Activated naive CD4-positive, alpha-beta T cell treated with anti-CD3 and anti-CD28 coated beads for 36 hours (primary cell): ENCODE measurements around the gene ANO4. TPM values are rescaled to one million over a fixed set of nuclear protein-coding genes. Genes with fewer than 3 reads are reported as not detected.
"Not testable (repeated sequence)": the region's sequence is repeated elsewhere in the genome, so short reads cannot be mapped to it uniquely, and the experiment has no call there.

Experiments used
- CTCF ChIA-PET: fragments of 350-600 bp; sonication (Branson Sonifier 250); formaldehyde crosslinking; loops from one replicate; lab custom pipeline; 2021; ENCODE audit warnings: antibody characterized with exemption; lab: Charles Lee
- DNase-seq: peaks from one replicate; pipeline ENCODE4 v3.0.0-alpha.2; 2020
- H3K27ac Mint-ChIP-seq: one replicate; pipeline ENCODE4 v1.8.0; 2021; ENCODE audit warnings: mild to moderate bottlenecking, mixed read lengths
- H3K27me3 Mint-ChIP-seq: one replicate; pipeline ENCODE4 v1.8.0; 2021; ENCODE audit warnings: low read depth, mixed read lengths
- H3K36me3 Mint-ChIP-seq: one replicate; pipeline ENCODE4 v1.8.0; 2021; ENCODE audit warnings: low read depth, mixed read lengths
- H3K4me1 Mint-ChIP-seq: one replicate; pipeline ENCODE4 v1.8.0; 2021; ENCODE audit warnings: low read depth, mixed read lengths
- H3K4me3 Mint-ChIP-seq: one replicate; pipeline ENCODE4 v1.8.0; 2021; ENCODE audit warnings: mild to moderate bottlenecking, moderate library complexity, mixed read lengths
- H3K9me3 Mint-ChIP-seq: one replicate; pipeline ENCODE4 v1.8.0; 2021; ENCODE audit warnings: mixed read lengths
- intact Hi-C: fragments of 100-400 bp; cut with micrococcal nuclease; formaldehyde crosslinking; loops from one replicate; pipeline ENCODE4 v1.15.1; 2023
- total RNA-seq, 2 experiments: library from RNA; stranded (reverse); gene quantifications; one replicate each; pipeline ENCODE4 v1.2.3, GENCODE V29; 2021

The ANO4 gene
- total RNA-seq, 2 experiments from 2014 or later, result not detected

DNA sequence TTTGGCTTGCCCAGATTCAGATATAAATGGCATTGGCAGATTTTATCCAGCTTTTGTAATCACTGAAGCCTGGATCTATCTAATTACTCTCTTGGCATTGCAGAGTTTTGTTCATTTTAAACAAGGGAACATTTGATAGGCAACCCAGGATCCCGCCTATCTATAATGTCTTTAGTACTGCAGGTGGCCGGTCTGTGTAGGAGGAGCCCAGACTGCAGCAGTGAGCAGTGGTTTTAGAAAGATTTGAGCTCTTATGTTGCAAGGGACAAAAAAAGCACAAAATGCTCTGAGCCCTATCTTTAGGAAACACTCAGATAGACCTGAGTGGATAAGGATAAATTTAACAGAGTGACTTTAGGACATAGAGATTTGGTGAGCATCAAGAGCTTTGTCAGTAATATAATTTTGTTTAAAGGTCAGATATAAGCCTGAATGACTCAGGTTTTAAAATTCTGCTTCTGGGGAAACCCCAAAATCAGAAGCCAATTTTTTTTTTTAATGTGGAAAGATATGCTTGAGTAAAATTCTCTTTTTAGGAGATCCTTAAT, 250.0 kb downstream of the ANO4 start:
- Mint-ChIP-seq H3K9me3 (no peaks in the 10 kb centered on the region), H3K4me1 (no peaks in the 10 kb centered on the region), H3K36me3 (no peaks in the 10 kb centered on the region), H3K4me3 (no peak overlapping the region), H3K27ac (no peak overlapping the region), H3K27me3 (no peaks in the 10 kb centered on the region)
- CTCF ChIA-PET, result no interaction called here
- no peak for DNase-seq
- intact Hi-C loops, result no loop called here

DNA sequence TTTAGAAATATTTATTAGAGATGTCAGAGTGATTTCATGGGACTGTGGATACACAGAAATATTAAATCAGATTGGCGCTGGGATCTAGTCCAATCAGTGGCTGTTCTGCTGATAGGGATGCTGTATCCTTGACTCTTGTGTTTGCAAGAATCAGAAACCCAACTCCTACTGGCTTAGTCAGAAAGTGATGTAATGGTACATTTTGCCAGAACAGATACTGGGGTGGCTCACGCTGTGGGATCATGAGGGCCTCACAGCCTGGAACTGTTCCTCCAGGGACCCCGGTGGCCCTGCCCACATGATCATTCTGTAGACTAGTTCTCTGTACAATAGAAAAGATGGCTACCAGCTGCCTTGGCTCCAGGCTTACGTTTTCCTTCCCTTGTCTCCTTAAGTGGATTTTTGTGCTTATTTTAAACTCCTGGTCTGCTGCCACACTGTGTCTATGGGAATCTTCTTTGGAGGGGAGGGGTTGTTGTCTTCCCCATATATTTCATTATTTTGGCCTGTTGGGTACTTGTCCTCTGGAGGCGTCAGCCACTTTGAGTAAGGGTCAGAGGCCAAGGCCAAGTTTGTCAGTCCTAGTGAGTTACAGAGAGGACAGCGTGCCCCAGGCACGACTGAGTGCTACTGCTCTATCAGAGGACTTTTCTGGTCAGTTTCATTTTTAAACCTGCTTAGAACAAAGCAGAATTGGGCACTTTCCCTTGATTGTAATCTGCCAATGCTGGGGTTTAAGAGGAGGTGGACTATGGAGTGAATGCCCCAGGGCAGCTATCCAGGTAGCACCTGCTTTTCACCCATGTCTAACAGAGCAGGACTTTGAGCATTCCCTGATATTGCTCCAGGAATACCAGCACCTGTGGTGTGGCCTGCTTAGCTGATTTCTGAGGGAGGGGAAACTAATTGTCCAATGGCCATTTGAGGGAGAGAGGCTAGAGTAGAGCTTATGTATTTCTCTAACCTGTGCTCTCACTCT, 251.2 kb downstream of the ANO4 start:
- Mint-ChIP-seq H3K36me3 (no peaks in the 10 kb centered on the region), H3K4me3 (no peak overlapping the region), H3K27ac (no peak overlapping the region), H3K4me1 (no peaks in the 10 kb centered on the region), H3K27me3 (no peaks in the 10 kb centered on the region), H3K9me3 (no peaks in the 10 kb centered on the region)
- CTCF ChIA-PET, result no interaction called here
- no peak for DNase-seq
- intact Hi-C loops, result no loop called here

DNA sequence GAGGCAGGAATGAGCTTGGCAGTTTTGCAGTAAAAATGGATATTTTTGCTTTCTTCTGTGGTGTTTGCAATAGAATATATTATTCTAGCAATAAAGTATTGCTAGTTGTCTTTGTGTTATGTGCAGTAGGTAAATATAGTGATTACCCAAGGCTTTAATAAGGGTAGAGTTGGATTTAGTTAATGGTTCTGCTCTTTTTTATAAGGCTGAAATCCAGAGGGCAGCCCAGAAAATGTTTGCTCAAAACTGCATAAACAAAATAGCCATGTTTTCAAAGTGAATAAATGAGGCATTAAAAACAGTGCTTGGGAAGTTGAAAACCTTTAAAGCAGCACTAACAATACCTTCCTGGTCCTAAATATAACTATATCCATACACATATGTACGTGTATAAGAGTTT, 253.1 kb downstream of the ANO4 start:
- CTCF ChIA-PET, result no interaction called here

DNA sequence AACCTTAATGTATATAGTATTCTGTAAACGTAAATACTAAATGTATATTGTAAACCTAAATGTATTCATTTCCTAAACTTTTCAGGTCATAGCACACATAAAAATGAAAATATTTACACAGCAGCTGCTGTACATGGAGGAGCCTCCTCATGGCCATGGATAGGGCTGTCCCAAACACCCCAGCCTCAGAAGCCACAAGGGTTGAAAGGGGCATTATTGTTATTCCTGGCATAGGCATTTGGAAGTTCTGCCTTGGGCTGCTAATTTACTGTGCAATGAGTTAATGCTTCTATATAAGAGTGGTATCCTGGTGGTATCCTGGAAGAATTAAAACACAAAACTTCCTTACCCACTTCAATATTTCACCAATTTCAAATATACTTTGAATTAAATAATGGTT, 256.1 kb downstream of the ANO4 start:
- intact Hi-C loops, result no loop called here
- no peaks in the 10 kb centered on the region for H3K4me1 Mint-ChIP-seq
- no peak for DNase-seq
- H3K27me3 Mint-ChIP-seq, result no peaks in the 10 kb centered on the region
- H3K4me3 Mint-ChIP-seq, result no peak overlapping the region
- no peak overlapping the region for H3K27ac Mint-ChIP-seq
- H3K36me3 Mint-ChIP-seq, result no peaks in the 10 kb centered on the region
- CTCF ChIA-PET, result no interaction called here
- H3K9me3 Mint-ChIP-seq, result peaks cover 1% of the 10 kb centered on the region

More for the DNA sequence above, 253.1 kb downstream of the ANO4 start:
- intact Hi-C loops, result no loop called here
- no peaks in the 10 kb centered on the region for H3K4me1 Mint-ChIP-seq
- H3K27me3 Mint-ChIP-seq, result no peaks in the 10 kb centered on the region
- H3K9me3 Mint-ChIP-seq, result peaks cover 1% of the 10 kb centered on the region
- DNase-seq, result no peak
- no peaks in the 10 kb centered on the region for H3K36me3 Mint-ChIP-seq
- no peak overlapping the region for H3K27ac Mint-ChIP-seq
- no peak overlapping the region for H3K4me3 Mint-ChIP-seq

DNA sequence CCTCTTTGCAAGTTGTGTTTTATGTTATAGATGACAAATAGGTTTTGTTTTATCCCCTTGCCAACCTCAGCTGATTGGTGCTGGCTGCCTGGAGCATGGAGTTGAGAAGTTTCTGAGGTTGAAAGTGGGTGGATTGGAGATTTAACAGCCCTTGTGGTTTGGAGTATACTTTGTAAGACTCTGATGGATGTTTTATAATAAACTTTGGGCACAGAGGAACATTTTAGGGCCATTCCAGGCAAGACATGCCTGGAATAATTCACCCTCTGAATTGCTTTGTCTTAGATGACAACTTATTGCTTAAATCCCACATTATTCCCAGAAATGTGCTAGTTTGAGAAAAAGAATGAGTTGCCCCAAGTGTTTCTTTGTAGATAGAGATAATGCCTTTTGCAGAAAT, 256.6 kb downstream of the ANO4 start:
- Mint-ChIP-seq H3K4me3 (no peak overlapping the region), H3K27ac (no peak overlapping the region), H3K9me3 (peaks cover 1% of the 10 kb centered on the region), H3K4me1 (no peaks in the 10 kb centered on the region), H3K27me3 (no peaks in the 10 kb centered on the region), H3K36me3 (no peaks in the 10 kb centered on the region)
- CTCF ChIA-PET, result no interaction called here
- intact Hi-C loops, result no loop called here
- DNase-seq, result no peak

DNA sequence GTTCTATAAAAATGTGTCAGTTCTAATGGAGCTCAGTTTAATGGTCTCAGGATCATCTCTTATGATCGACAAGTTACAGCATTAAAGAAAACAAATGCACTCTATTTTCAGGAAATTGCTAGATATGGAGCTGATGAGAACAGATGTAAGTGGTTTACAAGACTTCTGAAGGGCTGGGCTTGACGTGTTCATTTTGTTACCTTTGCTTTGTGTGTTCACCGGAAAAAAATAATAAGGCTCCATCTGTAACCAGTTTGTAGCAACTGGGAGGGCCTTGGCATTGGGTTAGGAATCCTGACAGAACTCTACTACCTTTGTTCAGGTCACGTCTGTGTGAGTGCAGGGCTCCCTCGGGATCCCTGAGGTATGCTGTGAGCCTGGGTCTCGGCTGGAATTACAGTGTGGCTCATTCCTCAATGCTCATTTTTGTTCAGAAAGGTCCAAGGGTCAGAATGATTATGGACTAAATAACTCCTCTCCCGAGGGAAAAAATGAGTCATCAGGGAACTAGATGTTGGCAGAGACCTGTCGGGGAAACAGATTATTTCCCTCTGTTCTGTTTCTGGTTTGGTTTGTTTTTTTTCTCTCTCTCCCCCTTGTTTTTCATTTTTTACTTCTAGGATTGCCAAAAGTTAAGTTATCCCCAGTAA, 257.4 kb downstream of the ANO4 start:
- CTCF ChIA-PET, result no interaction called here

DNA sequence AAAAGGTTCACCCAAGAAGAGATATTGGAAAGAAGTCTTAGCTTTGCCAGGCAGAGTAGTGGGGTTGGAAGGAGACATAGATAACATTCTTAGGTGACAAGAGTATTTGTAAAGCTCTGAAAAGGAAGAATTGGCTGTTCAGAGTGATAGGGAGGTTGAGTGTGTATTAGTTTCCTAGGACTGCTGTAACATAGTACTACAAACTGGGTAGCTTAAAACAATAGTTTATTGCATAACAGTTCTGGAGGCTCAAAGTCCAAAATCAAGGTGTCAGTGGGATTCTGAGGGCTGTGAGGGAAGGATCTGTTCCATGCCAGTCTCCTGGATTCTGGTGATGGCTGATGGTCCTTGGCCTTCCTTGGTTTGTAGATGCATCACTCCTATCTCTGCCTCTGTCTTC, 258.6 kb downstream of the ANO4 start:
- intact Hi-C loops, result no loop called here
- no peaks in the 10 kb centered on the region for H3K36me3 Mint-ChIP-seq
- CTCF ChIA-PET, result no interaction called here
- no peak for DNase-seq
- H3K27me3 Mint-ChIP-seq, result no peaks in the 10 kb centered on the region
- peaks cover 6% of the 10 kb centered on the region for H3K9me3 Mint-ChIP-seq
- no peak overlapping the region for H3K27ac Mint-ChIP-seq
- H3K4me1 Mint-ChIP-seq, result no peaks in the 10 kb centered on the region
- no peak overlapping the region for H3K4me3 Mint-ChIP-seq

More for the DNA sequence above, 257.4 kb downstream of the ANO4 start:
- Mint-ChIP-seq H3K36me3 (no peaks in the 10 kb centered on the region), H3K27ac (no peak overlapping the region), H3K4me1 (no peaks in the 10 kb centered on the region), H3K9me3 (peaks cover 1% of the 10 kb centered on the region), H3K4me3 (no peak overlapping the region), H3K27me3 (no peaks in the 10 kb centered on the region)
- DNase-seq, result no peak
- intact Hi-C loops, result no loop called here

DNA sequence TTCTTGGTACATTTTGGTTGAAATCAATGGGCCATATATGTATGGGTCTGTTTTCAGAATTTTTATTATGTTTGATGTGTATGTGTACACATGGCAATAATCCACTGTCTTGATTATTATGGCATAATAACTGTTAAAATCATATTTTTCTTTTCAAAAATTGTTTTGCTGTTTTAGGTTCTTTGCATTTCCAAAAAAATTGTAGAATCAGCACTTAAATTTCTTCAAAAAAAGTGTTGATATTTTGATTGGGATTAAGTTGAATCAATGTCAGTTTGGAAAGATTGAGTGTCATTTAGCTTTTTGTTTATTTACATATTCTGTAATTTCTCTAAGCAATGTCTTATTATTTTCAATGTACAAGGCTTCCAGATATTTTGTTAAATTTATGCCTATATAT, 261.4 kb downstream of the ANO4 start:
- intact Hi-C loops, result no loop called here
- no peak for DNase-seq
- no peak overlapping the region for H3K27ac Mint-ChIP-seq
- peaks cover 11% of the 10 kb centered on the region for H3K9me3 Mint-ChIP-seq
- H3K4me3 Mint-ChIP-seq, result no peak overlapping the region
- no peaks in the 10 kb centered on the region for H3K36me3 Mint-ChIP-seq
- no peaks in the 10 kb centered on the region for H3K4me1 Mint-ChIP-seq
- CTCF ChIA-PET, result no interaction called here
- no peaks in the 10 kb centered on the region for H3K27me3 Mint-ChIP-seq

DNA sequence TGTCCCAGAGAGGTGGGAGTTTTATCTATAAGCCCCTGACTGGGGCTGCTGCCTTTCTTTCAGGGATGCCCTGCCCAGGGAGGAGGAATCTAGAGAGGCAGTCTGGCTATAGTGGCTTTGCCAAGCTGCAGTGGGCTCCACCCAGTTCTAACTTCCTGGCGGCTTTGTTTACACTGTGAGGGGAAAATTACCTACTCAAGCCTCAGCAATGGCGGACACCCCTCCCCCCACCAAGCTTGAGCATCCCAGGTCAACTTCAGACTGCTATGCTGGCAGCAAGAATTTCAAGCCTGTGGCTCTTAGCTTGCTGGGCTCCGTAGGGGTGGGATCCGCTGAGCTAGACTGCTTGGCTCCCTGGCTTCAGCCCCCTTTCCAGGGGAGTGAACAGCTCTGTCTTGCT, 267.9 kb downstream of the ANO4 start:
- CTCF ChIA-PET, DNase-seq, H3K4me3 Mint-ChIP-seq, H3K27ac Mint-ChIP-seq, H3K4me1 Mint-ChIP-seq, H3K36me3 Mint-ChIP-seq, H3K9me3 Mint-ChIP-seq, intact Hi-C loops, H3K27me3 Mint-ChIP-seq: not testable (repeated sequence)

DNA sequence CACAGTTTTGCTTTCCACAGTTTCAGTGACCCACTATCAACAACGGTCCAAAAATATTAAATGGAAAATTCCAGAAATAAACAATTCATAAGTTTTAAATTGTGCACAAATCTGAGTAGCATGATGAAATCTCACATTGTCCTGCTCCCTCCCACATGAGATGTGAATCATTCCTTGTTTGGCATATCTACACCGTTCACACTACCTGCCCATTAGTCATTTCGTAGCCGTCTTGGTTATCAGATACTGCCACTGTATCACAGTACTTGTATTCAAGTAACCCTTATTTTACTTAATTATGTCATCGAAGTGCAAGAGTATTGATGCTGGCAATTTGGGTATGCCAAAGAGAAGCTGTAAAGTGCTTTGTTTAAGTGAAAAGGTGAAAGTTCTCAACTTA, 270.1 kb downstream of the ANO4 start:
- no peaks in the 10 kb centered on the region for H3K4me1 Mint-ChIP-seq
- no peak overlapping the region for H3K27ac Mint-ChIP-seq
- CTCF ChIA-PET, result no interaction called here
- H3K27me3 Mint-ChIP-seq, result no peaks in the 10 kb centered on the region
- DNase-seq, result no peak
- no peak overlapping the region for H3K4me3 Mint-ChIP-seq
- intact Hi-C loops, result no loop called here
- no peaks in the 10 kb centered on the region for H3K36me3 Mint-ChIP-seq
- H3K9me3 Mint-ChIP-seq, result no peaks in the 10 kb centered on the region

DNA sequence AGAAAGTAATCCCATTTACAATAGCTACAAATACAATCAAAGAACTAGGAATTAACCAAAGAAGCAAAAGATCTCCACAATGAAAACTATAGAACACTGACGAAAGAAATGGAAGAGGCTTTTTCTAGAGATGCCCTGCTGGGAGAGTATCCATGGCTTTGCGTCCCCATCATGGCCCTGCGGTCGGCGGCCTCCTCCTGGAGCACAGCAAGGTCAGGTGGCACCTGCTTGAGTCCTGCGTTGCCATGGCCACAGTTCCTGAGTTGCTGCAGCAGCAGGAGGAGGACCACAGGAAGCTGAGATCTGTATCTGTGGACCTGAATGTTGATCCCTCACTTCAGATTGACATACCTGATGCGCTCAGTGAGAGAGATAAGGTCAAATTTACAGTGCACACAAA, 271.9 kb downstream of the ANO4 start:
- CTCF ChIA-PET, result no interaction called here
- H3K27ac Mint-ChIP-seq, result no peak overlapping the region
- H3K9me3 Mint-ChIP-seq, result no peaks in the 10 kb centered on the region
- H3K4me3 Mint-ChIP-seq, result no peak overlapping the region
- no peaks in the 10 kb centered on the region for H3K4me1 Mint-ChIP-seq
- no peaks in the 10 kb centered on the region for H3K36me3 Mint-ChIP-seq
- DNase-seq, result no peak
- no peaks in the 10 kb centered on the region for H3K27me3 Mint-ChIP-seq
- intact Hi-C loops, result no loop called here

DNA sequence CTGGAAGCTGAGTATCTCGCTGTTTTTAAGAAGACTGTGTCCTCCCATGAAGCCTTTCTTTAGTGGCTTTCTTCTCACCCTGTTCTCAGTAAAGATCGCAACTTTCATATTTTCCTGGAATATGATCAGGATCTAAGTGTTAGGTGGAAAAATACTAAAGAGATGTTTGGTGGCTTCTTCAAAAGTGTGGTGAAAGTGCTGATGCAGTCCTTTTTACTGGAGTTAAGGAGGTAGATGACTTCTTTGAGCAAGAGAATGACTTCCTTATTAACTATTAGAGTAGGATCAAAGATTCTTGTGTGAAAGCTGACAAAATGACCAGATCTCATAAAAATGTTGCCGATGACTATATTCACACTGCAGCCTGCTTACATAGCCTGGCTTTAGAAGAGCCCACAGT, 273.8 kb downstream of the ANO4 start:
- H3K4me1 Mint-ChIP-seq, result no peaks in the 10 kb centered on the region
- DNase-seq, result no peak
- CTCF ChIA-PET, result no interaction called here
- intact Hi-C loops, result no loop called here
- H3K9me3 Mint-ChIP-seq, result peaks cover 2% of the 10 kb centered on the region
- H3K27me3 Mint-ChIP-seq, result no peaks in the 10 kb centered on the region
- no peak overlapping the region for H3K4me3 Mint-ChIP-seq
- H3K36me3 Mint-ChIP-seq, result no peaks in the 10 kb centered on the region
- H3K27ac Mint-ChIP-seq, result no peak overlapping the region

DNA sequence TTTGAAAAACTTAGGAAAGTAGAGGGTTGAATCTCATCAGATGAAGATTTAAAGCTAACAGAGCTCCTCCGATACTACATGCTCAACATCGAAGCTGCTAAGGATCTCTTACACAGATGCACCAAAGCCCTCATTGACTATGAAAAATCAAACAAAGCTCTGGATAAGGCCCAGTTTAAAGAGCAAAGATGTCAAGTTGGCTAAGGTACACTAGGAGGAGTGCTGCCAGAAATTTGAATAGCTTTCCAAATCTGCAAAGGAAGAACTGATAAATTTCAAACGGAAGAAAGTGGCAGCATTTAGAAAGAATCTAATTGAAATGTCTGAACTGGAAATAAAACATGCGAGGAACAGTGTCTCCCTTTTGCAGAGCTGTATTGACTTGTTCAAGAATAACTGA, 274.3 kb downstream of the ANO4 start:
- Mint-ChIP-seq H3K9me3 (peaks cover 2% of the 10 kb centered on the region), H3K4me3 (no peak overlapping the region), H3K27ac (no peak overlapping the region), H3K27me3 (no peaks in the 10 kb centered on the region), H3K4me1 (no peaks in the 10 kb centered on the region), H3K36me3 (no peaks in the 10 kb centered on the region)
- CTCF ChIA-PET, result no interaction called here
- intact Hi-C loops, result no loop called here
- DNase-seq, result no peak
